Adipocyte (in vitro differentiated cells): ENCODE data around the gene OLFML2B.
A peak's percentile ranks its signal among the peaks of the same experiment; 100 is the strongest.
"Not testable (repeated sequence)": the region's sequence is repeated elsewhere in the genome, so short reads cannot be mapped to it uniquely, and the experiment has no call there.

Source experiments
- DNase-seq: peaks from one replicate; pipeline ENCODE4 v3.0.0-alpha.2; 2015; ENCODE audit warnings: low read depth
- H3K27me3 ChIP-seq: replicated peaks from 2 replicates; pipeline ENCODE4 v1.7.0; 2013; ENCODE audit warnings: mild to moderate bottlenecking, low read length, moderate library complexity; ENCODE audit not compliant: control insufficient read depth, insufficient read depth
- H3K36me3 ChIP-seq: 2 replicates; pipeline ENCODE4 v1.7.0; 2013; ENCODE audit warnings: low read length, mild to moderate bottlenecking, moderate library complexity; ENCODE audit not compliant: control insufficient read depth, insufficient read depth, severe bottlenecking
- H3K4me1 ChIP-seq: 2 replicates; pipeline ENCODE4 v1.7.0; 2013; ENCODE audit warnings: mild to moderate bottlenecking, low read length, moderate library complexity; ENCODE audit not compliant: control insufficient read depth, insufficient read depth
- H3K4me3 ChIP-seq: 2 replicates; pipeline ENCODE4 v1.7.0; 2013; ENCODE audit warnings: mild to moderate bottlenecking, low read length, moderate library complexity
- H3K9ac ChIP-seq: 2 replicates; pipeline ENCODE4 v1.7.0; 2013; ENCODE audit warnings: mild to moderate bottlenecking, low read length, moderate library complexity
- H3K9me3 ChIP-seq: 2 replicates; pipeline ENCODE4 v1.7.0; 2013; ENCODE audit warnings: mild to moderate bottlenecking, low read length, moderate library complexity; ENCODE audit not compliant: control insufficient read depth

The OLFML2B gene

GRCh38 chr1:162060314-162060713, 36.6 kb upstream of the OLFML2B start:
- Histone ChIP-seq H3K4me1 (peaks cover 1% of the 10 kb centered on the region), H3K9ac (no peak overlapping the region), H3K4me3 (no peak overlapping the region), H3K27me3 (peaks cover 19% of the 10 kb centered on the region), H3K36me3 (no peaks in the 10 kb centered on the region), H3K9me3 (no peaks in the 10 kb centered on the region)
- no peak for DNase-seq

GRCh38 chr1:162059721-162060120, 36.1 kb upstream of the OLFML2B start:
- Histone ChIP-seq H3K4me3 (no peak overlapping the region), H3K27me3 (peaks cover 13% of the 10 kb centered on the region), H3K4me1 (peaks cover 7% of the 10 kb centered on the region), H3K9me3 (no peaks in the 10 kb centered on the region), H3K9ac (no peak overlapping the region), H3K36me3 (no peaks in the 10 kb centered on the region)
- DNase-seq, result no peak

GRCh38 chr1:162056579-162056978, 32.9 kb upstream of the OLFML2B start:
- DNase-seq, result no peak
- Histone ChIP-seq H3K27me3 (peaks cover 8% of the 10 kb centered on the region), H3K9me3 (no peaks in the 10 kb centered on the region), H3K9ac (no peak overlapping the region), H3K36me3 (no peaks in the 10 kb centered on the region), H3K4me1 (peaks cover 8% of the 10 kb centered on the region), H3K4me3 (no peak overlapping the region)

- Histone ChIP-seq H3K9me3 (no peaks in the 10 kb centered on the region), H3K36me3 (no peaks in the 10 kb centered on the region), H3K4me3 (no peak overlapping the region), H3K27me3 (peaks cover 8% of the 10 kb centered on the region), H3K9ac (no peak overlapping the region), H3K4me1 (peaks cover 8% of the 10 kb centered on the region)
- peak; percentile 85 for DNase-seq
Measured at GRCh38 chr1:162056043-162056442, 32.4 kb upstream of the OLFML2B start.

DNA sequence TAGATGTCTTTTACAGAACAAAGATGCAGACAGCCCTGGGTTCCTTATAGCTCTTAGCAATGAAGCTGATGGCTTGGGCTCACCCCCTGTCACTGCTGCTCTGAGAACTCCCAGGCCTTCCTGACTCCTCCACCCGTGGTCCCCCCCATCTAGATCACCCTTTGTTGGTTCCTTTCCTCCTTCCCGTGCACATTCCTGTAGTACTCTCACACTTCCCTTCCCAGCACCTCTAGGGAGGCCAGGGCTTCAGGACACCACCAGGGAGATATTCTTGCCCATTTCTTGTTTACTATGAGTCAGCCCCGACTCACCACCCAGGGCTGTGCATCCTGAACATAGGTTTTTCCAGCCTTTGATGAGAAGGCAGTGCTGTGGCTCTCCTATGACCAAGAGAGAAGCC, 31.4 kb upstream of the OLFML2B start:
- no peaks in the 10 kb centered on the region for H3K36me3 ChIP-seq
- H3K27me3 ChIP-seq, result peaks cover 2% of the 10 kb centered on the region
- peaks cover 8% of the 10 kb centered on the region for H3K4me1 ChIP-seq
- peak overlapping the region; percentile 23 for H3K9ac ChIP-seq
- no peaks in the 10 kb centered on the region for H3K9me3 ChIP-seq
- DNase-seq, result peak; percentile 56
- no peak overlapping the region for H3K4me3 ChIP-seq

DNA sequence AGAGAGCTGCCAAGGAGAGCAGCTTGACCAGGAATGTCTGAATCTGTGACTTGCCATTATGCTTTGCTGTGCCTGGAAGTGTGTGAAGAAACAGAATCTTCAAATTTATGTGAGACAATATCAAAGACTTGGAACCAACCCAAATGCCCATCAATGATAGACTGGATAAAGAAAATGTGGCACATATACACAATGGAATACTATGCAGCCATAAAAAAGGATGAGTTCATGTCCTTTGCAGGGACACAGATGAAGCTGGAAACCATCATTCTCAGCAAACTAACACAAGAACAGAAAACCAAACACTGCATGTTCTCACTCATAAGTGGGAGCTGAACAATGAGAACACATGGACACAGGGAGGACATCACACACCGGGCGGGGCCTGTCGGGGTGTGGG, 30.3 kb upstream of the OLFML2B start:
- DNase-seq, H3K4me3 ChIP-seq, H3K36me3 ChIP-seq, H3K4me1 ChIP-seq, H3K9me3 ChIP-seq, H3K27me3 ChIP-seq, H3K9ac ChIP-seq: not testable (repeated sequence)

DNA sequence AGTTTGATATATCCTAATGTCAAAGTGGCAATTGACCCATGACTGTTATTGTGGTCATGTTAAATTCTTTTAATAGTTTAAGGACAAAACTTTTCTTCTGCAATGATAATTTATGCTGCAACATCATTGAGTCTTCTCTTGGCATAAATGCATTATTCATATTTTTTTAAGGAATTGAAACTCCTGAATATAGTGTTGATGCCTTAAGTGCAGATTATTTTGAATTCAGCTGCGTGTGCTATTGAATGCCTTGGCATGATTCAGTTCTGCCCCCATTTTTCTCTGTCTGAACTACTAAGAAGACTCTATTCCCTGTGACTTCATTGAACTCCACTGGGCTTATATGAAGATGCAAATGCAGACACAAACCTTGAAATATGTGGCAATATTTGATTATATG, 23.3 kb upstream of the OLFML2B start:
- Histone ChIP-seq H3K9ac (no peak overlapping the region), H3K36me3 (no peaks in the 10 kb centered on the region), H3K4me3 (no peak overlapping the region), H3K4me1 (no peaks in the 10 kb centered on the region), H3K9me3 (no peaks in the 10 kb centered on the region), H3K27me3 (no peaks in the 10 kb centered on the region)
- DNase-seq, result no peak

GRCh38 chr1:162042361-162042760, 18.7 kb upstream of the OLFML2B start:
- Histone ChIP-seq H3K9me3 (no peaks in the 10 kb centered on the region), H3K4me3 (no peak overlapping the region), H3K9ac (no peak overlapping the region), H3K4me1 (no peaks in the 10 kb centered on the region), H3K27me3 (no peaks in the 10 kb centered on the region), H3K36me3 (no peaks in the 10 kb centered on the region)
- no peak for DNase-seq

- peak; percentile 61 for DNase-seq
- Histone ChIP-seq H3K36me3 (no peaks in the 10 kb centered on the region), H3K27me3 (no peaks in the 10 kb centered on the region), H3K4me3 (no peak overlapping the region), H3K9ac (no peak overlapping the region), H3K9me3 (no peaks in the 10 kb centered on the region), H3K4me1 (peaks cover 2% of the 10 kb centered on the region)
Measured at GRCh38 chr1:162040657-162041056, 17.0 kb upstream of the OLFML2B start.

DNA sequence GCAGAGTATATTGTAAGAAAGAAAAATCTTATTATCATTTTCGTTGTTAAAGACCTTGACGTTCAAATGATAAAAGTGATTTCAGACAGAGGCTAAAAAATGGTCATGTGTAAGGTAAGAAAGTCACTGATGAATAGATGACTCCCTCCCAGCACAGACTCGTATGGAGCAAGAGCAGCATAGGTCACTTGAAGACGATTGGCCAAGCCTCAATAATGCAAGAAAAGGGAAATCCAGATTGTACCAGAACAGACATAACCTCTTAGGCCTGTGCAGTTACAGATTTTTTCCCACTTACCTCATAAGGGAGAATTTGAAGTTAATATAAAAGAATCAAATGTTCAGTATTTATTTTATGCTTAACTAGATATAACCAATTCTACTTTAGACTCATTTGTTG, 16.3 kb upstream of the OLFML2B start:
- no peaks in the 10 kb centered on the region for H3K9me3 ChIP-seq

GRCh38 chr1:162038624-162039023, 15.0 kb upstream of the OLFML2B start:
- H3K27me3 ChIP-seq, result no peaks in the 10 kb centered on the region
- peaks cover 2% of the 10 kb centered on the region for H3K4me1 ChIP-seq
- no peak overlapping the region for H3K9ac ChIP-seq
- H3K36me3 ChIP-seq, result no peaks in the 10 kb centered on the region
- no peak overlapping the region for H3K4me3 ChIP-seq
- no peaks in the 10 kb centered on the region for H3K9me3 ChIP-seq
- no peak for DNase-seq

More for the DNA sequence above, 16.3 kb upstream of the OLFML2B start:
- Histone ChIP-seq H3K9ac (no peak overlapping the region), H3K27me3 (no peaks in the 10 kb centered on the region), H3K36me3 (no peaks in the 10 kb centered on the region), H3K4me3 (no peak overlapping the region), H3K4me1 (peaks cover 2% of the 10 kb centered on the region)
- no peak for DNase-seq

DNA sequence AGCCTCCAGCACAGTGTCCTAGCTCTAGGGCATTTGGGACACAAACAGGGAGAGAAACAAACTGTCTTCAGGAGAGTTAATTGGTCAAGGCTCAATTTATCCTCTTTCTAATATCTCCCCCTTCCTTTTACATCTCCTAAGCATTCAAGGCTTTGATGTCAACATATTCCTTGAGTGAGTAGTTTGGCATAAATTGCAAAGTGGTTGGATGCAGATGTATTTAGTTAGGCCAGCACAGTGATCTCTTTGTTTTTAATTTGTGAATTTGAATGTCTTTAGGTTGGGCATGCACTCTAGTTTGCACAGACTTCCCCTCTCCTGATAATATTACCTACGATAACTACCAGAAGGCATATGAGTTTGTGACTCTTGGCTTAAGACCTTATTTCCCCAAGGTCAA, 12.5 kb upstream of the OLFML2B start:
- H3K9me3 ChIP-seq, result no peaks in the 10 kb centered on the region
- H3K4me3 ChIP-seq, result no peak overlapping the region
- no peaks in the 10 kb centered on the region for H3K27me3 ChIP-seq
- H3K36me3 ChIP-seq, result no peaks in the 10 kb centered on the region
- peaks cover 2% of the 10 kb centered on the region for H3K4me1 ChIP-seq
- H3K9ac ChIP-seq, result no peak overlapping the region
- peak; percentile 34 for DNase-seq
